Measurements from ENCODE around the gene ACSM3. TPM values are rescaled to one million over a fixed set of nuclear protein-coding genes. Genes with fewer than 3 reads are reported as not detected.

ACSM3 gene
- total RNA-seq, 4 donors from 2014 or later: 0.57 to 8.6 (median 3.8) TPM

- peaks cover 0 to under 1% (median 0%) of the 10 kb centered on the region in 3 donors for H3K36me3 ChIP-seq
- 70 to 75% methylated on average over 3 of the region's 7 CpGs for WGBS, 2 donors
- H3K27ac ChIP-seq: no peak overlapping the region
- DNase-seq: no peak
- H3K4me1 ChIP-seq: no peaks in the 10 kb centered on the region
- no peaks in the 10 kb centered on the region for H3K27me3 ChIP-seq
- H3K4me3 ChIP-seq: no peak overlapping the region
- intact Hi-C loops (cut with DNase I): no loop called here
- H3K9me3 ChIP-seq: no peaks in the 10 kb centered on the region
- TF ChIP-seq CTCF (IDR thresholded peaks at IDR 0.05) (peak; percentile 17 to 65 (median 34)), POLR2A (IDR thresholded peaks at IDR 0.05) (no peak)
Measured at GRCh38 chr16:20774703-20775362, 11.0 kb downstream of the ACSM3 start.

- 67 to 74% methylated on average over 1 of the region's 1 CpG for WGBS, 2 donors
- H3K4me1 ChIP-seq: no peaks in the 10 kb centered on the region
Measured at GRCh38 chr16:20781697-20782096, 17.9 kb downstream of the ACSM3 start.

GRCh38 chr16:20782470-20782869, 18.7 kb downstream of the ACSM3 start:
- Histone ChIP-seq H3K27ac (no peak overlapping the region), H3K27me3 (no peaks in the 10 kb centered on the region), H3K9me3 (no peaks in the 10 kb centered on the region), H3K4me3 (no peak overlapping the region), H3K4me1 (no peaks in the 10 kb centered on the region), H3K36me3 (peaks cover 0 to 12% (median 0%) of the 10 kb centered on the region in 3 donors)
- DNase-seq: no peak
- intact Hi-C loops (cut with DNase I): no loop called here
- 88 to 92% methylated on average over 2 of the region's 2 CpGs for WGBS, 2 donors
- TF ChIP-seq CTCF (IDR thresholded peaks at IDR 0.05) (no peak), POLR2A (IDR thresholded peaks at IDR 0.05) (no peak)

More at GRCh38 chr16:20781697-20782096, 17.9 kb downstream of the ACSM3 start:
- Histone ChIP-seq H3K9me3 (no peaks in the 10 kb centered on the region), H3K36me3 (peaks cover 0 to 12% (median 0%) of the 10 kb centered on the region in 3 donors), H3K27ac (no peak overlapping the region), H3K4me3 (no peak overlapping the region), H3K27me3 (no peaks in the 10 kb centered on the region)
- DNase-seq: no peak
- no peak for TF ChIP-seq POLR2A (IDR thresholded peaks at IDR 0.05)
- TF ChIP-seq CTCF (IDR thresholded peaks at IDR 0.05): no peak
- intact Hi-C loops (cut with DNase I): no loop called here

- intact Hi-C loops (cut with DNase I): no loop called here
- no peak overlapping the region for H3K27ac ChIP-seq
- H3K9me3 ChIP-seq: no peaks in the 10 kb centered on the region
- peaks cover 0 to 12% (median 0%) of the 10 kb centered on the region in 3 donors for H3K36me3 ChIP-seq
- TF ChIP-seq POLR2A (IDR thresholded peaks at IDR 0.05) (no peak), CTCF (IDR thresholded peaks at IDR 0.05) (no peak)
- DNase-seq: no peak
- H3K27me3 ChIP-seq: no peaks in the 10 kb centered on the region
- no peaks in the 10 kb centered on the region for H3K4me1 ChIP-seq
- no peak overlapping the region for H3K4me3 ChIP-seq
Measured at GRCh38 chr16:20784204-20784603, 20.4 kb downstream of the ACSM3 start.

GRCh38 chr16:20789130-20789529, 25.3 kb downstream of the ACSM3 start:
- Histone ChIP-seq H3K4me3 (no peak overlapping the region), H3K36me3 (no peaks in the 10 kb centered on the region), H3K27me3 (no peaks in the 10 kb centered on the region), H3K4me1 (no peaks in the 10 kb centered on the region), H3K9me3 (no peaks in the 10 kb centered on the region), H3K27ac (no peak overlapping the region)
- TF ChIP-seq POLR2A (IDR thresholded peaks at IDR 0.05) (no peak), CTCF (IDR thresholded peaks at IDR 0.05) (no peak)
- DNase-seq: no peak
- intact Hi-C loops (cut with DNase I): no loop called here

All from esophagus squamous epithelium (tissue), 5 donors.